LNCaP clone FGC (cell line): ENCODE measurements around the gene USP50.
"Not testable (repeated sequence)": the region's sequence is repeated elsewhere in the genome, so short reads cannot be mapped to it uniquely, and the experiment has no call there.

Experiments
- DNase-seq: peaks from one replicate; pipeline ENCODE4 v3.0.0-alpha.2; 2011; ENCODE audit warnings: low read depth
- H3K4me3 ChIP-seq: 2 replicates; pipeline ENCODE4 v1.5.1; 2011; ENCODE audit warnings: mild to moderate bottlenecking, low read depth, low read length, control low read depth
- TF ChIP-seq, protein P1 (sequence below): IDR thresholded peaks from 2 replicates; pipeline ENCODE4 v1.5.1; 2012; ENCODE audit warnings: mild to moderate bottlenecking; ENCODE audit not compliant: control insufficient read depth, insufficient read depth; ENCODE audit errors: extremely low read depth

The USP50 gene

DNA sequence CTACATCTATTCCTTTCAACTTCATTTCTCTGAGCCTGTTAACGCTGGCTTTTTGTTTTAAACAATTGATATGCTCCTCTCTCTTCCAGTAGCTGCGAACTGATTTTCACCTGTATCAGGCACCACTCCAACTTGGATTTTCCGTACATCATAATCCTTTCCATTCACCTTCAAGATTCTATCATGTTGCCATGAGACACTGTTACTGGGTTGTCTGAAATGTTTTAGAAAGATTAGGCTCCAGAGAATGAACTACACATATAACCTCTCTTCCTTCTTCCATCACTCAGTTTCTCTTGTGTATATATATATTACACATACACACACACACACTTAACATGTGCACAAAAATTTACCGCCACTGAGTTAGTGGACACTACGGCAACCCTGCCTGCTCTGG is at the start of gene USP50:
TSS of gene USP50 (minus strand) at position 101 of the 400 bp plus-strand sequence. CDS start 141 bp downstream, outside the sequence.
- DNase-seq, result no peak
- TF ChIP-seq, protein P1, sequence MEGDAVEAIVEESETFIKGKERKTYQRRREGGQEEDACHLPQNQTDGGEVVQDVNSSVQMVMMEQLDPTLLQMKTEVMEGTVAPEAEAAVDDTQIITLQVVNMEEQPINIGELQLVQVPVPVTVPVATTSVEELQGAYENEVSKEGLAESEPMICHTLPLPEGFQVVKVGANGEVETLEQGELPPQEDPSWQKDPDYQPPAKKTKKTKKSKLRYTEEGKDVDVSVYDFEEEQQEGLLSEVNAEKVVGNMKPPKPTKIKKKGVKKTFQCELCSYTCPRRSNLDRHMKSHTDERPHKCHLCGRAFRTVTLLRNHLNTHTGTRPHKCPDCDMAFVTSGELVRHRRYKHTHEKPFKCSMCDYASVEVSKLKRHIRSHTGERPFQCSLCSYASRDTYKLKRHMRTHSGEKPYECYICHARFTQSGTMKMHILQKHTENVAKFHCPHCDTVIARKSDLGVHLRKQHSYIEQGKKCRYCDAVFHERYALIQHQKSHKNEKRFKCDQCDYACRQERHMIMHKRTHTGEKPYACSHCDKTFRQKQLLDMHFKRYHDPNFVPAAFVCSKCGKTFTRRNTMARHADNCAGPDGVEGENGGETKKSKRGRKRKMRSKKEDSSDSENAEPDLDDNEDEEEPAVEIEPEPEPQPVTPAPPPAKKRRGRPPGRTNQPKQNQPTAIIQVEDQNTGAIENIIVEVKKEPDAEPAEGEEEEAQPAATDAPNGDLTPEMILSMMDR, result no peak
- no peak within 1 kb of the TSS for H3K4me3 ChIP-seq

DNA sequence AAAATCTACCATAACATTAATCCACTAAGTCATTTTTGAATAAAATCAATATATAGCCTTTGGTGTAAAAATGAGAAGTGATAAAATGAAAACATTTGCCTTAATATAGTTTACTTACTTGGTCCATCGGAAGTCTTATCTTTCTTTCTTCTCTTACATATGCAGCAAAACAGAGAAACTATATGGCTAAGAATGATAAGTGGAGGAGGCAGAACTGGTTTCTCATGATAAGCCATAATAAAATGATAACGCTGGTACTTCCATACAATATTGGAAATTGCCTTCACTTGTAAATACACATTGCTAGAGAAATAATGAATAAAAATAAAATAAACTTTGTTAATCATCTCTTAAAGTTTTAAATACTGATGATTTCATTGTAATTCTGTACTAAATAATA is 47.8 kb upstream of the USP50 start:
- no peak for DNase-seq
- H3K4me3 ChIP-seq, result no peak overlapping the region
- TF ChIP-seq, protein P1, result no peak

DNA sequence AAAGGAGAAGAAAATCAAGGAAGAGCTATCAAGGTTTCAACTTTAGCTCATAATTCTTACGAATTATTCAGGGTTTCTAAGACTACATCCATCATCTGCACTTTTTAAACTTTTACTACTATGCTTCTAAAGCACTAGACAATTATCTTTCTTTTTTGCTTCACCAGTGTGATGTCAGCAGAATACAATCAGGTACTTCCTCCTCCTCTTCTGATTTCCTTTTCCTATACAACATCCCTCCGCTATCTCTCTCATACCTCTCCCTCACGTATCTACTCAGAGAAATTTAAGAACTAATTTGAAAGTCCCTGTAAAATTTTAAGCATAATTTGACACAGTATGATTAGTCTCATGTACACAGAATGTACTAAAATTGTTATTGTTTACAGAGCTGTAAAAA is 47.3 kb upstream of the USP50 start:
- DNase-seq, result no peak
- TF ChIP-seq, protein P1, result no peak
- H3K4me3 ChIP-seq, result no peak overlapping the region

DNA sequence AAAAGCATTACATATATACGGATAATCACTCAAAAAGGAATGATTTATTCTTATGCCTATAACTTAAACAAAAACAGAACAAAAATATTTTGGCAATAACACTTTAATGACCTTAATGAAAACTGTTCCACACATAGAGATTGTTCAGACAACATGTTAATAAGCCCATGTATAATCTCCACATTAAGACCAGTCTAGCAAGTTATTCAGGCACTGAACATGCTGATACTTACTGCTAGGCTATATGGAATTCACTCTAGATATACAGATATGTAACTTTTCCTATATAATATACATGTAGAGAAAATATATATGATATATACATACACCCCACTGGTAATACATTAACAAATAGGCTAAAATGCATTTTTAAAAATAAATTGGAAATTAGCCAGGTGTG is 43.8 kb upstream of the USP50 start:
- no peak overlapping the region for H3K4me3 ChIP-seq
- peak; percentile 54 for DNase-seq
- TF ChIP-seq, protein P1, result no peak

DNA sequence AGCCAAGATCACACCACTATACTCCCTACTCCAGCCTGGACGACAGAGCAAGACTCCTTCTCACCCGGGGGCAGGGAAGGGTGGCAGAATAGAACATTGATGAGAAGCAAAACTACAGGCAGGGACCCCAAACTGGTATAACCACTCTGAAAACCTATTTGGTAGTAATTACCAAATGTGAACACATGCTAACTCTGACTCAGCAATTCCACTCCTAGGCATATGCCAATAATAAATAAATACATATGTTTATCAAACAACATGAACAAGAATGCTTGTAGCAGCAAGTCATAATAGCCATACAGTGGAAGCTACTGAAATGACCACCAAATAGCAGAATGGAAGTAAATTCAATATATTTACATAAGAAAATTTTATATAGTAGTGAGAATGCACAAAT is 31.0 kb upstream of the USP50 start:
- no peak for DNase-seq
- H3K4me3 ChIP-seq, result no peak overlapping the region
- TF ChIP-seq, protein P1, result no peak

DNA sequence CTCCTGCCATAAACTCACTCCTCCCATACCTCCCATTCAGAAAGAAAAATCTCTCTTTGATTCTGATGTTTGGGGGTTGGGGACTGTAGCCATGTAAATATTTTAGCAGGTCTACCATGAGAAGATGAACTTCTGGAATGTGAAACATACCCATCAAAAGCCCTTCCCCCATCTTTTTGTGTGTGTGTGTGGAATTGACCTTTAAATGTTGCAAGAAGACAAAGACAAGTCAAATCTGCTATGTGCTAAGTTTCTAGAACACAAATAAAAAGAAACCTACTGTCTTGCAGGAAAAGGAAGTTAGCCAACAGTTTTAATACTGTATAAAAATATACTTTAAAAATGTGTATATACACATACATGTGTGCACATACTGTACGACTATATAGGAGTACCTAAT is 29.7 kb upstream of the USP50 start:
- no peak overlapping the region for H3K4me3 ChIP-seq
- no peak for DNase-seq
- TF ChIP-seq, protein P1, result no peak

DNA sequence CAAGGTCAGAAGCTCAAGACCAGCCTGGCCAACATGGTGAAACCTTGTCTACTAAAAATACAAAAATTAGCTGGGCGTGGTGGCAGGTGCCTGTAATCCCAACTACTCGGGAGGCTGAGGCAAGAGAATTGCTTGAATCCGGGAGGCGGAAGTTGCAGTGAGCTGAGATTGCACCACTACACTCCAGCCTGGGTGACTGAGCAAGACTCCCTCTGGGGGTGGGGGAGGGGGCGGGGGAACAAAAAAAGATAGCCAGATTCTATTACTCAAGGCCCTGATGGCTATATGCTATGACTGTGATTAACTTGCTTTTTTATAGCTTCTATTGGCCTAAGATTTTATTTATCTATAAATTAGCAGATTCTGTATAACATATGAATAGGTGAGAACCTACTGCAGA is 27.4 kb upstream of the USP50 start:
- DNase-seq, H3K4me3 ChIP-seq: not testable (repeated sequence)
